Muscle of back (tissue), 11 donors: Measurements from ENCODE around the gene JSRP1. TPM values are rescaled to one million over a fixed set of nuclear protein-coding genes. Genes with fewer than 3 reads are reported as not detected.

Experiments
- DNase-seq, 3 donors: peaks; one replicate each; pipeline versions ENCODE4 v3.0.0 to v3.0.0-alpha.2; 2013
- polyA plus RNA-seq, 10 donors: library from polyadenylated mRNA; unstranded; fragments of 120-200 nt; gene quantifications; one replicate each; pipeline ENCODE4 v1.2.1, GENCODE V29; 2013; ENCODE audit not compliant: insufficient read length in 10 of 10

JSRP1 gene
- polyA plus RNA-seq, 10 donors, result 46.9 to 73.3 (median 52.7) TPM

DNA sequence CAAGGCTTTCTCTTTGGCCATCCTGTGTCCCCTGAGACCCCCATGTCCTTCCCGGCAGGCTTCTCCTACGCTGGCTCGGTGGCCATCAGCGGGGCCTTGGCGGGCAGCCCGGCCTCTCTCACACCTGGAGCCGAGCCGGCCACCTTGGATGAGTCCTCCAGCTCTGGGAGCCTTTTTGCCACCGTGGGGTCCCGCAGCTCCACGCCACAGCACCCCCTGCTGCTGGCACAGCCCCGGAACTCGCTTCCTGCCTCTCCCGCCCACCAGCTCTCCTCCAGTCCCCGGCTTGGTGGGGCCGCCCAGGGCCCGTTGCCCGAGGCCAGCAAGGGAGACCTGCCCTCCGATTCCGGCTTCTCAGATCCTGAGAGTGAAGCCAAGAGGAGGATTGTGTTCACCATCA lies 34.3 kb downstream of the JSRP1 start:
- DNase-seq, result no peak

DNA sequence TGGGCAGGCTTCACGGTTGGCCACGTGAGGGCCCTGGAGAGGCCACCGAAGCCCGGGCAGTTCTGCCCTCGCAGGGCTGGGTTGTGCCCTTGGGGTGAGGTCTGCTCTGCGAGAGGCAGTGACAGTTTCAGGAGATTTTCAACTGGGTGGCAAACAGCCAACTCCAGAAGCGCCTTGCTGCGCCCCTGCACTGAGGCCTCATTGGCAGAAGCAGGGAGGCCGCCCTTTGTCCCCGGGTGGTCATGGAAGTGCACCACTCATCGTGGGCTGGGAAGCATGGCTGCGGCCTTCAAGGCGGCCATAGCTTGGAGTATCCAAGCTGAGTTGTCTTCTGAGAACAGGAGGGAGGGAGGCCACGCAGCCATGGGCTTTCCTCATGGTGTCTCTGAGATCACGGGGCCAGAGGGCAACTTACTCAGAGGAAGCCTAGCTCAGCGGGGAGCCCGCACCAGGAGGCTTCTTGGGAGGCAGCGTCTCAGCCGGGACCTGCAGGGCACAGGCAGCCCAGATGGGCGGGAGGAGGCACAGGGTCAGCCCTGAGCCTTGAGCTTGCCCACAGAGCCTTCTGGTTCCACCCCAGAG lies 34.9 kb downstream of the JSRP1 start:
- DNase-seq, result peak in 1 of 3 donors; percentile 27

DNA sequence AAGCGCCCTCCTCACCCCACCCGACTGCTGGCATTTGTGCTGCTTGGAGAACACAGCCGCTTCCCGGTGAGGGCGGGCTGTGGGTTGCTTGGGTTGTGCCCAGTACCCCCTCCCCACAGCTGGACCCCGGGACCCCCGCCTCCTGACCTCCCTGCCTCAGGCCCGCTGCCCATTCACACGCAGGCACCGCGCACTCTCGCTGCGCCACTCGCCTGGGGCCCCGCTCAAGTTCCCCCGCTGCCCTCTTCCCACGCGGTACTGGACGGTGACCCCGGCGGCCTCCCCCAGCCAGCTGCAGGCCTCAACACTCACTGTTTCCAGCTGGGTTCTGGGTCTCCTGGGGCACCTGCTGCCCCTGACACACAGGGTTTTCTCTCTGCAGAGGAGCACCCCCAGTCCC lies 36.5 kb downstream of the JSRP1 start:
- DNase-seq, result no peak

DNA sequence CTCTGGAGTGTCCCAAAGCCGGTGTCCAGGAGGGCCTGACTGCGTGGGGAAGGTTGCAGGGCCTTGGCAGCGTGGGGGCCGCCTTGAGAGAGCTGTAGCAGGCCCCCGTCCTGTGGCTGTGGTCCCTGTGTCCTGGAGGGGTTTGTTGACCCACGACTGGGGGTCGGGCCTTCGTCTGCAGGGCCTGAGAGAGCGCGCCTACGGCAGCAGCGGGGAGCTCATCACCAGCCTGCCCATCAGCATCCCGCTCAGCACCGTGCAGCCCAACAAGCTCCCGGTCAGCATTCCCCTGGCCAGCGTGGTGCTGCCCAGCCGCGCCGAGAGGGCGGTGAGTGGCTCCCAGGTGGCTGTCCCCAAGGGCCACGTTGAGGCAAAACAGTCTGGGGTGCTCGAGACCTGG lies 38.6 kb downstream of the JSRP1 start:
- no peak for DNase-seq

DNA sequence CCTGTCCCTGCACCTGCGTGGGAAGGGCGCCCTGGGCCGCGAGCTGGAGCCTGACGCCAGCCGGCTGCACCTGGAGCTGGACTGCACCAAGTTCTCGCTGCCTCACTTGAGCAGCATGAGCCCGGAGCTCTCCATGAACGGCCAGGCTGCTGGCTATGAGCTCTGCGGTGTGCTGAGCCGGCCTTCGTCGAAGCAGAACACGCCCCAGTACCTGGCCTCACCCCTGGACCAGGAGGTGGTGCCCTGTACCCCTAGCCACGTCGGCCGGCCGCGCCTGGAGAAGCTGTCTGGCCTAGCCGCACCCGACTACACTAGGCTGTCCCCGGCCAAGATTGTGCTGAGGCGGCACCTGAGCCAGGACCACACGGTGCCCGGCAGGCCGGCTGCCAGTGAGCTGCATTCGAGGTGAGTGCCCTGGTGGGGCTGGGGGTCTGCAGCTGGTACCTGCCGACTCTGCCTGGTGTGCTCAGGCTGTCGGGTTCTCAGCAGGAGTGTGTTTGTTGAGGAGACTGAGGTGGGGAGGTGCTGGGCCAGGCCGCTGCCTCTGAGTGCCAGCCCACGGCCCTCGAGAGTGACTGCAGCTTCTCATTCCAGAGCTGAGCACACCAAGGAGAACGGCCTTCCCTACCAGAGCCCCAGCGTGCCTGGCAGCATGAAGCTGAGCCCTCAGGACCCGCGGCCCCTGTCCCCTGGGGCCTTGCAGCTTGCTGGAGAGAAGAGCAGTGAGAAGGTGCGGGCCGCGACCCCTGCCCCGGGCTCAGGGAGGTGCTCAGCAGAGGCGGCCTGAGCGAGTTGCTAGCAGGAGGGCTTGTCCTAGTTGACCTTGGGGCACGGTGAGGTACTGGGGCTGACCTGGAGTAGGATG lies 39.6 kb downstream of the JSRP1 start:
- no peak for DNase-seq

DNA sequence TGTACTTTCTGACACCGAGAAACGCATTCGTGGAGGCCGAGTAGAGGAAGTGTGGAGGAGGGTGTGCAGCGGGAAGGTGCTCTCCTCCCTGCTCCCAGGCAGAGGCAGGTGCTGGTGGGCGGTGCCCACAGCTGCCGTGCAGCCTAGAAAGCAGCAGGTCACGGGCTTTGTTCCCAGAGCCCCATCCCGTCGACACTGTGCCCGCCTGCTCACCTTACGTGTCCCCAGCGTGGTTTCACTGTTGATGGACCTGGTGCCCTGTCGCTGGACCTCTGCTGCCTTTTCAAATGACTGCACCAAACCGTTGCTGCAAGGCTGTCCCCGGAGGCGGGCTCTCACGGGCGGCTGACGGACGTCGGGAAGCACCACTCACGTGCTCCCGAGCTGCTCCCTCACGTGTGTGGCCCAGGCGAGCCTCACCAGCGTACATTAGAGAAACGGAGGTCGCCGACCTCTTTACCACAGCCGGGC lies 40.9 kb downstream of the JSRP1 start:
- DNase-seq, result no peak

DNA sequence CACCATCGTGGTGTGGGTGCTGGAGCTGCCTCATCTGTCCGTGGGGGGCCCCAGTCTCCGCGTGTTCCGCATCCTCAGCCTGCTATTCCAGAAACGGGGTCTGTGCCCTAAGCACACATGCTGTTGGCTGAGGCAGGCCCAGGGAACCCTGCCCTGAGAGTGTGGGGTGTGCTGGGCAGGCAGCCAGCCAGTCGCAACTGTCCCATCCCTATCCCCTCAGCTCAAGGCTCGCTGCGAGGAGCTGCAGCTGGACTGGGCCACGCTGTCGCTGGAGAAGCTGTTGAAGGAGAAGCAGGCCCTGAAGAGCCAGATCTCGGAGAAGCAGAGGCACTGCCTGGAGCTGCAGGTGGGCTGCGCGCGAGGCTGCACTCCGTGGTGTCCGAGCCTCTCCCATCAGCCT lies 42.0 kb downstream of the JSRP1 start:
- peak; percentile 18 to 82 (median 51) for DNase-seq

DNA sequence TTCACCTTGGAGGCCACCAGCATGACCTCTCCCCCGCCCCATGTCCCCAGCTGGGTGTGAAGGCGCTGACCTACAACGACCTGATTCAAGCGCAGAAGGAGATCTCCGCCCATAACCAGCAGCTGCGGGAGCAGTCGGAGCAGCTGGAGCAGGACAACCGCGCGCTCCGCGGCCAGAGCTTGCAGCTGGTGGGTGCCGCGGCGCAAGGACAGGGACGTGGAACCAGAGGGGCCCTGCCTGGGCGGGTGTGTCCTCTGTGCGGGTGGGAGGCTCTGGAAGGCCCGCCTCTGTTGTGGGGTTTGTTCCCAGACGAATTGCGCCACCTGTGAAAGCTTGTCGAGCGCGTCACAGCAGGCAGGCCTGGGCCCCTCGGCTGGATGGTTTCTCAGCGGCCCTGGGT lies 42.4 kb downstream of the JSRP1 start:
- DNase-seq, result peak; percentile 66 to 89 (median 76)

DNA sequence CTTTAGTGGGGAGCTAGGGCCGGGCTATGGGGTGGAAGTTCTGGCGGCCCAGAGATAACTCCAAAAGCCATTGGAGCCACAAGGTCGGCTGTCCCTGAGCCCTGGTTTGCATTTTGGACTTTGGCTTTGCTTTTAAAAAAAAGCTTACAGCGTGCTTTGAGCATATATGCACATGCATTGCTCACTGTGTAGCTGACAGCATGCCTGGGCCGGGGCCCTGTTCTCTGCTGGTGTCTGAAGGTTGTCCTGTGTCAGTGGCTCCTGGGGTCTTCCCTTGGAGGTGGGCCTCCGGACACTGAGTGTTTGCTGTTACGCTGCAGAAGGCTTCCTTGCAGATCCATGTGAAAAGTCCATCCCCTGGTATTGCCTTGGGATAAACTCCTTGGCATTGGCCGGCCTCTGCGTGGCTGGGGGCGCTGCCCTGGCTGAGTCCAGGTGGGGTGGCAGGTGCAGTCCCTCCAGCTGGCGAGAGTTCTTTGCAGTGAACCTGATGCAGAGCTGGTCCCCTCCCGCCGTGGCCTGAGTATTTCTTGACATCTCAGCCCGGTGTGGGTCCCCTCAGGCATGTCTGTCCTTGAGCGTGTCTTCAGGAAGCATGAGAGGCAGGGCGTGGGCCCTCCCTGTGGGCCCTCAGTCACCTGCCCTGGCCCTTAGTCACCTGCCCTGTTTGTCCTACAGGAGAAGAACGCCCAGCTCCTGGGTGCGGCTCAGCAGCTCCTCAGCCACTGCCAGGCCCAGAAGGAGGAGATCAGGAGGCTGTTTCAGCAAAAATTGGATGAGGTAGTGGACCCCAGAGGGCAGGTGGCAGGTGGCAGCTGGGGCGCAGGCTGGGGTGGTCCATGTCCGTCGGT lies 43.1 kb downstream of the JSRP1 start:
- no peak for DNase-seq

DNA sequence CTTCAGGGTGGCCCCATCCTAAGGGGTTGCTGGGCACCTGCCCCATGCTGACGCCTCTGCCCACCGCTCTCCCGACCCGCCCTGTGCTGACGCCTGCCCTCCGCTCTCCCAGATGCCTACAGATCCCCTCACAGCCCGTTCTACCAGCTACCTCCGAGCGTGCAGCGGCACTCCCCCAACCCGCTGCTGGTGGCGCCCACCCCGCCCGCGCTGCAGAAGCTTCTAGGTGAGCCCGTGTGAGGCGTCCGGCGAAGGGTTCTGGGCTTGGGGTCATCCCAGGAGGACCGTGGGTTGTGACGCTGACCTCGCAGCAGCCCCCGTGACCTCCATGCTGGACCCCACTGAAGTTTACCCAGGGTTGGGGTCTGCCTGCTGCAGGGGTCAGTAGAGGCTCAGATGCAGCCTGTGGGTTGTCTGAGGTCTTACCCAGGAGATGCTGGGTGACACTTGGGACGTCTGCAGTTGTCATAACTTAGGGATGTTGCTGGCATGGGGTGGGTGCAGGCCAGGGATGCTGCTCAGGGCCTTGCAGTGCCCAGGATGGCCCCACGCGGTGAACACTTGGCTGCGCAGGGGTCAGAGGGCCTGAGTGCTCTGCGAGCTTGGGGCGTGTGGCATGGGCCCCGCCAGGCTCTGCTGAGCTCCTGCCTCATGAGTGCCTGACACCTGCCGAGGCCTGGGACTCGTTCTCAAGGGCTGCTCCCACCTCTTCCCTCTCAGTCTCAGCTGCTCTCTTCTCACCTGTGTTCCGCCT lies 45.1 kb downstream of the JSRP1 start:
- no peak for DNase-seq

DNA sequence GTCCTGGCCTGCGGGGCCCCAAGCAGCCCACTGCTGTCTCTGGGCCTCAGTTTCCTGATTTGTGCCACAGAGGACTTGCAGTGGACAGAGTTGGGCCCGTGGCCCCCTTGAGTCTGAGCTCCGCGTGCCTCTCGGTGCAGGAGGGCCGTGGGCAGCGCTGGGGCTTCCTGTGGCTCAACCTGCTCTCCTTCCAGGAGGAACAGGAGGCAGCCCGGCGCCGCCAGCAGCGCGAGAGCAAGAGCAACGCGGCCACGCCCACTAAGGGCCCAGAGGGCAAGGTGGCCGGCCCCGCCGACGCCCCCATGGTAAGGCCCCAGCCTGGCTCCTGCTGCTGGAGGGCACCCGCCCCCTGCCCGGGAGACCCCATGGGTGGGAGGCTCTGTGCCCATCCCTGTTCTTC lies 46.0 kb downstream of the JSRP1 start:
- DNase-seq, result no peak

DNA sequence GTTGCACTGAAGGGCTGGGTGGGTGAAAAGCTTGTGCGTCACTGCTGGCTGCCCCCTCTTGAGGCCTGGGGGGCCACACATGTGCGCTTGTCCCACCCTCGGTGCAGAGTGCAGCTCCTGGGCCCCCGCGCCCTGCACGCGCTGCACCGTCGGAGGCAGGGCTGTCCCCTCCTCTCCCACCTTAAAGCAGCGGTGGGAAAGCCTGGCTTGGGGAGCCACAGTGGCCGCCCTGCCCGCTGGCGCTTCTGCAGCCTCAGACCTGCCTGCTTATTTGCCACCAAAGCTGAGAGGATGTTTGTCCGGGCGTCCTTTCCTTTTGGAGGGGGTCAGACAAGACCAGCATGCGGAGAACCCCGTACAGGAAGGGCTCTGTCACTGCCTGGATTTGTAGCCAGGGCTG lies 46.8 kb downstream of the JSRP1 start:
- DNase-seq, result no peak

DNA sequence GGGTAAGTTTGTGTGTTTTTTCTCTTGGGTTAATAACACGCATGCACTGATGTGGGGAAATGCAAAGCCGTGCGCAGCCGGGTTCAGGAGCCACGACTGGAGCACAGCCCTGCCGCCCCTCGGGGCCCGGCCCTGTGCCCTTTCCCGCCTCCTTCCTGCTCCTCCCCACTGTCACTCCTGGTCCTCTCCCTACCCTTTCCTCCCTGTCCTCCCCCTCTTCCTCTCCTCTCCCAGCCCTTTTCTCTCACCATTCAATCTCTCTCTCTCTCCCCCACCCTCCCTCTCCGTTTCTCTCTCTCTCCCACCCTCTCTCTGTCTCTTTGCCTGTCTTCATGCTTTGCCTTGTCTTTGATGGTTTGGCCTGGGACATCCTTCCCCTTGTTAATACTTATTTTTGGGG lies 47.2 kb downstream of the JSRP1 start:
- no peak for DNase-seq

DNA sequence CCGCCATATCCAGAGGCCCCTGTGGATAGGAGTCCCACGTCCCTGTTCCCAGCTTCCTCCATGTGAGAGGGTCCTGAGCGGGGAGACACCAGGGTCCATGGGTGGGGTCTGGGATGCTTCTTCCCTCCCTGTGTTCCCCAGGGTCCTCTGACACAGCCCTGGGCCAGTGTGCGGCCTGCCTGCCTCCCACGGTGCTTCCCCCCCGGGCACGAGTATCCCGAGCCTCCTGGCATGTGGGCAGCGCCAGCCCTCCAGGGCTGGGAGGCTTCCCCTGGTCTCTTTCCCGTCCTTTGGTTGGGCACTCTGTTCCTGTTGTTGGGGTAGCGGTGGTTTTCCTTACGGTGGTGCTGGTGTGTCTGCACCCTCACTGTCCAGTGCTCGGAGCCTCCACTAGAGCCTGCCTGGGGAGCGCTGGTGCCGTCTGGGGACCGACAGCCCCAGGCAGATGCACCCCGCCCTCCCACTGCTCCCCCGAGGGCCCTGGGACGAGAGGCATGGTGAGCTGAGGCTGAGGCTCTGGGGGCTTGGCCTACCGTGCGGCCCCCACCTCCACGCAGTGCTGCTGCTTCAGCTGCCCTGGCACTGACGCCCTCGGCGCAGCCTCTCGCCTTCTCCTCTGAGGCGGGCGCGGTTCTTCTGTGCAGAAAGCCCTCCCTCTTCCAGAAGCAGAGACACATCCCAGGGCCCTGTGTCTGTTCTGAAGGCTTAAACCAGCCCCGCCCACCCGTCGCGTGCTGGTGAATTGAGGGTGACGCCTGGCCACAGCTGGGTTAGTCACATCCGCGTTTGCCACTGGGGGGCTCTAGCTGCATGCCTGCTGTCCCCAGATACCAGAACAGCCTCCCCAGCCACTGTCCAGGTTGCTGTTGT lies 48.0 kb downstream of the JSRP1 start:
- peak; percentile 65 to 82 (median 69) for DNase-seq

DNA sequence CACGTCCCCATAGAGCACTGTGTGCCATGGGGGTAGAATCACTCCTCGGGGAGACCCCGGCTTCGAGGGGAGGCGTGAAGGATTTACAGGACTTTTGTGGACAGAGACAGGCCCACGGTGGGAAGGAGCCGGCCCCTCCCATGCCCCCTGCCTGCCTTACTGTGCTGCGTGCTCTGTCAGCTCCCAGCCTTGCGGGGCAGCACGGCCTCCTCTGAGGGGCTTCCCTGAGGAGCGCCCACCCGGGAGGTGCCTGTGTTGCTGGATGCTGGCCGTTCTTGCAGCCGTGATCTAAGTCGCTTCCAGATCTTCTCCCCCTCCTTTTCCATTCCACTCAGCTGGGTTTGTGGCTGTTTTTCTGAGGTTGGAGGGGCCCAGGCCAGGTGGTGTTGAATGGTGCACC lies 49.2 kb downstream of the JSRP1 start:
- no peak for DNase-seq

DNA sequence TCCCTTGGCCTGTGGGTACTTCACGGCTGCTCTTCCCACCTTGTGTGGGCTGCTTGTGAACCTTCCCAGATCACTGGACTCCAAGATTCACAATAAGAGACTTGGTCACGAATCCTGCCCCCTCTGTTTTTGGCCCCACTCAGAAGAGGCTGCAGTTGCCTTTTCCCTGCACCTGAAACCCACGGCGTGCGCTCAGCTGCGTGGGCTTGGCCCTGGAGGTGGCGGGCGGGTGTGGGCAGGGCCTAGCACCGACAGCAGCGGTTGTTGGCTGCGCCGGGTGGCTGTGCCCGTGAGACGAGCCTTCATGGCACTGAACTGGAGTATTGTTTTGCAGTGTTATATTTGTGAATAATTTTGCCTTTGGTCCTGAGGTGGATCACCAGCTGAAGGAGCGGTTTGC lies 53.9 kb downstream of the JSRP1 start:
- no peak for DNase-seq
